HUES64 (cell line): ENCODE measurements around the gene CCDC69.
"Not testable (repeated sequence)": the region's sequence is repeated elsewhere in the genome, so short reads cannot be mapped to it uniquely, and the experiment has no call there.

ENCODE experiments used
- H3K27ac ChIP-seq: 2 replicates; pipeline ENCODE4 v1.7.0; 2013; ENCODE audit warnings: low read depth, low read length, inconsistent platforms
- H3K27me3 ChIP-seq: 2 replicates; pipeline ENCODE4 v1.6.1; 2013; ENCODE audit warnings: mild to moderate bottlenecking, low read length; ENCODE audit not compliant: insufficient read depth
- H3K36me3 ChIP-seq: 2 replicates; pipeline ENCODE4 v1.6.1; 2013; ENCODE audit warnings: mild to moderate bottlenecking, low read length; ENCODE audit not compliant: insufficient read depth
- H3K4me1 ChIP-seq: 2 replicates; pipeline ENCODE4 v1.6.1; 2013; ENCODE audit warnings: mild to moderate bottlenecking, low read length, moderate library complexity; ENCODE audit not compliant: insufficient read depth
- H3K4me3 ChIP-seq: 2 replicates; pipeline ENCODE4 v1.5.1; 2013; ENCODE audit warnings: mild to moderate bottlenecking, low read length, moderate library complexity
- H3K9ac ChIP-seq: 2 replicates; pipeline ENCODE4 v1.6.1; 2013; ENCODE audit warnings: mild to moderate bottlenecking, low read depth, low read length
- H3K9me3 ChIP-seq: 2 replicates; pipeline ENCODE4 v1.6.1; 2013; ENCODE audit warnings: low read depth, low read length; ENCODE audit not compliant: insufficient read depth
- WGBS: fragments of 150-250, 120-280 bp; methylation state at CpG from one replicate; pipeline ENCODE4 v1.1.7; 2013; ENCODE audit warnings: missing lambda C conversion rate; 5-methylcytosine and 5-hydroxymethylcytosine counted together

Gene CCDC69

GRCh38 chr5:151176268-151176667 is 47.6 kb downstream of the CCDC69 start:
- H3K9me3 ChIP-seq, H3K4me3 ChIP-seq, H3K27me3 ChIP-seq, H3K36me3 ChIP-seq, H3K9ac ChIP-seq, H3K4me1 ChIP-seq, H3K27ac ChIP-seq: not testable (repeated sequence)
- 93% methylated on average over 5 of the region's 5 CpGs for WGBS

GRCh38 chr5:151174612-151175101 is 49.2 kb downstream of the CCDC69 start:
- WGBS = 87% methylated on average over 15 of the region's 15 CpGs
- Histone ChIP-seq H3K4me3 (no peak overlapping the region), H3K27me3 (no peaks in the 10 kb centered on the region)

GRCh38 chr5:151173711-151174611 is 49.9 kb downstream of the CCDC69 start:
- no peak overlapping the region for H3K9ac ChIP-seq
- H3K36me3 ChIP-seq = no peaks in the 10 kb centered on the region
- H3K9me3 ChIP-seq = no peaks in the 10 kb centered on the region
- 0 out of 2 replicates have a peak, but pooled peaks cover 3% of the 10 kb centered on the region for H3K4me1 ChIP-seq
- H3K27me3 ChIP-seq = no peaks in the 10 kb centered on the region
- H3K27ac ChIP-seq = no peak overlapping the region
- 85% methylated on average over 11 of the region's 11 CpGs for WGBS
- no peak overlapping the region for H3K4me3 ChIP-seq

More at GRCh38 chr5:151174612-151175101, 49.2 kb downstream of the CCDC69 start:
- H3K9me3 ChIP-seq = no peaks in the 10 kb centered on the region
- no peak overlapping the region for H3K9ac ChIP-seq
- H3K27ac ChIP-seq = no peak overlapping the region
- 0 out of 2 replicates have a peak, but pooled peaks cover 3% of the 10 kb centered on the region for H3K4me1 ChIP-seq
- H3K36me3 ChIP-seq = no peaks in the 10 kb centered on the region

- Histone ChIP-seq H3K4me1 (0 out of 2 replicates have a peak, but pooled peaks cover 3% of the 10 kb centered on the region), H3K9me3 (no peaks in the 10 kb centered on the region), H3K27ac (no peak overlapping the region), H3K4me3 (no peak overlapping the region), H3K36me3 (no peaks in the 10 kb centered on the region), H3K9ac (no peak overlapping the region), H3K27me3 (no peaks in the 10 kb centered on the region)
- WGBS = 95% methylated on average over 1 of the region's 1 CpG
Measured at GRCh38 chr5:151171529-151171928, 52.4 kb downstream of the CCDC69 start.

GRCh38 chr5:151168602-151169344 is 55.1 kb downstream of the CCDC69 start:
- Histone ChIP-seq H3K9ac (no peak overlapping the region), H3K4me1 (no peaks in the 10 kb centered on the region), H3K27ac (no peak overlapping the region), H3K27me3 (no peaks in the 10 kb centered on the region), H3K36me3 (no peaks in the 10 kb centered on the region), H3K4me3 (no peak overlapping the region), H3K9me3 (no peaks in the 10 kb centered on the region)
- WGBS = 82% methylated on average over 10 of the region's 10 CpGs

GRCh38 chr5:151167022-151167421 is 56.9 kb downstream of the CCDC69 start:
- Histone ChIP-seq H3K9ac (no peak overlapping the region), H3K4me3 (no peak overlapping the region), H3K4me1 (no peaks in the 10 kb centered on the region), H3K36me3 (no peaks in the 10 kb centered on the region), H3K9me3 (no peaks in the 10 kb centered on the region), H3K27me3 (no peaks in the 10 kb centered on the region), H3K27ac (no peak overlapping the region)
- 92% methylated on average over 9 of the region's 9 CpGs for WGBS

GRCh38 chr5:151164687-151165392 is 59.1 kb downstream of the CCDC69 start:
- Histone ChIP-seq H3K4me1 (no peaks in the 10 kb centered on the region), H3K27ac (no peak overlapping the region), H3K4me3 (no peak overlapping the region), H3K36me3 (no peaks in the 10 kb centered on the region), H3K27me3 (no peaks in the 10 kb centered on the region), H3K9ac (no peak overlapping the region), H3K9me3 (no peaks in the 10 kb centered on the region)
- 66% methylated on average over 8 of the region's 8 CpGs for WGBS

GRCh38 chr5:151162776-151163175 is 61.1 kb downstream of the CCDC69 start:
- Histone ChIP-seq H3K36me3 (no peaks in the 10 kb centered on the region), H3K9me3 (no peaks in the 10 kb centered on the region), H3K27me3 (peaks cover 4% of the 10 kb centered on the region; the same call in 1 of the 2 replicates), H3K9ac (no peak overlapping the region), H3K4me1 (peaks cover 4% of the 10 kb centered on the region; the same call in 1 of the 2 replicates), H3K27ac (no peak overlapping the region), H3K4me3 (no peak overlapping the region)
- 90% methylated on average over 1 of the region's 1 CpG for WGBS

GRCh38 chr5:151159649-151160373 is 64.1 kb downstream of the CCDC69 start:
- H3K4me3 ChIP-seq = no peak overlapping the region
- H3K27ac ChIP-seq = no peak overlapping the region
- H3K4me1 ChIP-seq = peaks cover 11% of the 10 kb centered on the region; the same call in 1 of the 2 replicates
- H3K36me3 ChIP-seq = no peaks in the 10 kb centered on the region
- WGBS = 89% methylated on average over 8 of the region's 9 CpGs
- peaks cover 4% of the 10 kb centered on the region; the same call in 1 of the 2 replicates for H3K27me3 ChIP-seq
- no peak overlapping the region for H3K9ac ChIP-seq
- no peaks in the 10 kb centered on the region for H3K9me3 ChIP-seq

GRCh38 chr5:151158287-151158661 is 65.6 kb downstream of the CCDC69 start:
- Histone ChIP-seq H3K4me3 (peak overlapping the region; percentile 80), H3K9me3 (no peaks in the 10 kb centered on the region), H3K27ac (no peak overlapping the region; the same call in 1 of the 2 replicates), H3K27me3 (peaks cover 4% of the 10 kb centered on the region; the same call in 1 of the 2 replicates), H3K4me1 (peaks cover 11% of the 10 kb centered on the region; the same call in 1 of the 2 replicates), H3K36me3 (no peaks in the 10 kb centered on the region), H3K9ac (peak overlapping the region; percentile 85; the same call in 1 of the 2 replicates)
- 9% methylated on average over 6 of the region's 6 CpGs for WGBS
